NCI-H187 treated with DMSO at 0.1 percent for 48 hours (cell line): Measurements from ENCODE around the gene OLFM1.
"Not testable (repeated sequence)": the region's sequence is repeated elsewhere in the genome, so short reads cannot be mapped to it uniquely, and the experiment has no call there.

ENCODE experiments used
- DNase-seq: peaks from one replicate; lab custom pipeline; 2025; lab: John Stamatoyannopoulos, UW

Gene OLFM1

DNA sequence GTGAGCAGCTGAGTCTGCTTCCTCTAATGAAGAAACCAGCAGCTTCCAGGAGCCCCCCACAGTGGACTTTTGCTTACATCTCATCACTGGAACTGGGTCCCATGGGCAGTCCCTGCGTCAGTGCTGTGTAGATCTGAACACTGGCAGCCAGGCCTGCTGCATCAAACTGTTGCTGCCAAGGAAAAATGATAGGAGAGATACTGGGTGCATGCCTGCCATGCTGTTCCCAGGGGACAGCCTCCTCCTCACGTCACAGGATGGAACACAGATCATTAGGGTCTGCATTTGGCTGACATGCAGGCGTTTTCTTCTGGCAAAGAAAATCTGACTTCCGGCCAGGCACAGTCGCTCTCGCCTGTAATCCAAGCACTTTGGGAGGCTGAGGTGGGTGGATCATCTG lies 67.9 kb downstream of the OLFM1 start:
- no peak for DNase-seq

GRCh38 chr9:135156525-135157510 lies 69.3 kb downstream of the OLFM1 start:
- DNase-seq, result no peak

DNA sequence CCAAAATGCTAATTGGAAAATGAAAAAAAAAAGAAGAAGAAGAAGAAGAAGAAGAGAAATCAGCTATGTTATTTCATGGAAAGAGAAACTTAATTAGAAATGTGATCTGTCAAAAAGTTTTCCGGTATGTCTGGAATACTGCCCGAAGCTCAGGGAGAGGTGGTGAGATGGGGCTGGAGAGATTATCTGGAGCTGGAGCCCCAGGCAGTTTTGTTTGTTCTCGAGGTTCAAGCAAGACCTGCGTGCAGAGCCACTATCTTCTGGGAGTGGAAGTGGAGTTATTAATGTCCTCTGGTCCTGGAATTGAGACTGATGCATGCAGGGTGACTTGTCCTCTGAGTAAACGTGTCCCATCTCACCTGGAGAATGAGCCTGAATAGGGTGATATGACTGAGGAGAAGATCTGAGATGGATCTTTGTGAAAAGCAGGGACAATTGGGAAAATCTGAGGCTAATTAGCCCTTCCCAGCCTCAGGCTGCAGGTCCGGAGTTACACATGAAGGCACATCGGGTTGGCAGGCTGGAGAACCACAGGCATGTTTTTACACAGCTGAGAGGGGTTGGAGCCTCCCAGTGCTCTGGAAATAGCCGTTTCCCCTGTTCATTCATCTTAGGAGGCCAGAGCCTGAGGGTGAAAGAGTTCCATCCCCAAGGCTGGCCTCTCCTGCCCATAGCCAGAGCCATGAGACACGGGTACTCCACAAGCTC lies 70.5 kb downstream of the OLFM1 start:
- no peak for DNase-seq

- no peak for DNase-seq
Observed at GRCh38 chr9:135158564-135158937, 71.1 kb downstream of the OLFM1 start.

DNA sequence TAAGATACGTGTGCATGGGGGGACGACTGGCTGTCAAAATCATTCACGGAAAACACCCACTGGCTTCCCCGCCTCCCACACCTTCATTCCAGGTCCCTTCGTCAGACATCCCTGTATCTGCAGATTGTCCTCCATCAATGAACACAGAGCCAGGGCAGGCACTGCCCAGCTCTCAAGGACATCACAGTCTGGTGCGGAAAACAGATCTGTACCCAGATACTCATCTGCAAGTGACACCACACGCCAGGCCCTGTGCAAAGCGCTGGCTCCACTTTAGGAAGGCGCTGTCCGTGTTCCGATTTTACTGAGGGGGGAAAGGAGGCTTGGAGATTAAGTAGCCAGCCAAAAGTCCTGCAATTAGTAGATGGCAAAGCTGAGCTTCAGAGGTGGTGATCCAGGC lies 72.3 kb downstream of the OLFM1 start:
- no peak for DNase-seq

GRCh38 chr9:135160862-135161261 lies 73.4 kb downstream of the OLFM1 start:
- DNase-seq, result no peak

DNA sequence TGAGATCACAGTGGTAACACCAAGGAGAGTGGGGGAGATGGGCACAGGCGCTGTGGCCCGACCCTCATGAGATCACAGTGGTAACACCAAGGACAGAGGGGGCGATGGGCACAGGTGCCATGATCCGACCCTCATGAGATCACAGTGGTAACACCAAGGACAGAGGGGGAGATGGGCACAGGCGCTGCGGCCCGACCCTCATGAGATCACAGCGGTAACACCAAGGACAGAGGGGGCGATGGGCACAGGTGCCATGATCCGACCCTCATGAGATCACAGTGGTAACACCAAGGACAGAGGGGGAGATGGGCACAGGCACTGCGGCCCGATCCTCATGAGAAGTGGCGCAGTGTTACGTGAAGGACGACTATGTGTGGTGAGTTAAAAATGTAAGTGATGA lies 75.1 kb downstream of the OLFM1 start:
- not testable (repeated sequence) for DNase-seq

DNA sequence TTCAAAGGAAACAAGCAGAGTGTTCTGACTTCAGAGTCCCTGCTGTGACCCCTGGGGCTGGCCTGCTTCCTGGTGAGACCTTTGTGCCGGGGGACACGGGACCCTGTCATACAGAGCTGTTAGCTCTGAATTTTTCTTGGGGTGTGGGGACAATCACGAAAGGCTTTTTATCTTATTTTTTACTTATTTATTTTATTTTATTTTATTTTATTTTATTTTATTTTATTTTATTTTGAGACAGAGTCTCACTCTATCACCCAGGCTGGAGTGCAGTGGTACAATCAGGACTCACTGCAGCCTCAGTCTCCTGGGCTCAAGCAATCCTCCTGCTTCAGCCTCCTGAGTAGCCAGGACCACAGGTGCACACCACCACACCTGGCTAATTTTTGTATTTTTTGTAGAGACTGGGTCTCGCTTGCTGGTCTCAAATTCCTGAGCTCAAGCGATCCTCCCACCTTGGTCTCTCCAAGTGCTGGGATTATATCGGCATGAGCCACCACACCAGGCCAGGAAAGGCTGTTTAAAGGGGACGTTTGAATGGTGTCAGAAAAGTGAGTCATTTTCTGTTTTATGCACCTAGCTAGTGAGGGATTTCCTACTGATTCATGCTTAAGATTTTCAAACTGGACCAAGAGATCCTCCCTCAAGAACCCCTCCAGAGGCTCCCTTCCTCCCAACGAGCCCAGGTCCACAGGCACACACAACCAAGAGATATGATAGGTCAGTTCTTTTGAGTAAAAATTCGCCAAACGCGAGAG lies 75.7 kb downstream of the OLFM1 start:
- DNase-seq, result no peak

DNA sequence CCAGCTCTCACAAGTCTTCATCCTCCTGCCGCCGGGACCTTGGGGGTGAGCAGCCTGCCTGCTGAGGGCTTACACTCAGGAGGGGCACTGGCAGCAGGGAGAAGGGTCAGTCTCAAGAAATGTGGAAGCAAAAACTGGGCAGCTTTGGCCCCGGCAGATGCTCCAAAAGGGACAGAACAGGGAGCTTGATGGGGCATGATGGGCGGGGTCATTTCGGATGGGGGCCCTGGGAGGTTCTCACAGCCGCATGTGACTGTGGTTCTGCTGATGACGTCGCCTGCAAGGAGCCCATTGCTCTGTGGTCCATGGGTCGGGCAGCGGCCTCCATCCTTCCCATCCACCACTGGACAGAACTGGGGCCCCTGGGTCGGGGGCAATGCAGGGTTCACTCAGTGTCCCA lies 76.6 kb downstream of the OLFM1 start:
- DNase-seq, result no peak

DNA sequence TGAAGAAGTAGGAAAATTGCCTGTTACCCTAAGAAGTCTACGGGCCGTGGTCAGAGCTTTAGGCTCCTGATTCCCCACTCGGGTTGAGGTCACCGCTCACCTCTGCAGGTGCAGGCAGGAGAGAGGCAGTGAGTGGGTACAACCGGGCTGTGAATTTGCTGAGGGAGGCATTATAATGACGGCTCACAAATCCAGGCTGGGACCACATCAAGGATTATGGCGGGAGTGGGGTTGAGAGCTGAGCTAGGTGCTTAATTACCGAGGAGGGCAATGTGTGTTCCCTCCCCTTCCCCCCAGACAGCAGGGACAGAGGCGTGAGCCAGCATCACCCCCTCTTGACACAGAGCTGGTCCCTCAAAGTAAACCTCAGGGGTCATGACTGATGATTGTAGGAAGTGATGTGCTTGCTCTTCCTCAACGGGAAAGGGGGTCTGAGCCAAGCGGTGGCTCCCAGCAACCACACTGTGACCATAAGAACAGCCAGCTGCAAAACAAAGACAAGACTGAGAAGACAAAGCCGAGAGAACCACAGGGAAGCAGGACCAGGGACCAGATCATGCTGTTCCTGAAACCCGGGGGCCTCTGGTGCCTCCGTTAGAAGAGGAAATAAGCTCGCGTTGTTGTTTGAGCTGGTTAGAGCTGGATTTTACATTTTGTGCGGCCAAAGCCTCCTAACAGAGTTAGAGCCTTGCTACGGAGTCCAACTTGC lies 77.7 kb downstream of the OLFM1 start:
- no peak for DNase-seq

DNA sequence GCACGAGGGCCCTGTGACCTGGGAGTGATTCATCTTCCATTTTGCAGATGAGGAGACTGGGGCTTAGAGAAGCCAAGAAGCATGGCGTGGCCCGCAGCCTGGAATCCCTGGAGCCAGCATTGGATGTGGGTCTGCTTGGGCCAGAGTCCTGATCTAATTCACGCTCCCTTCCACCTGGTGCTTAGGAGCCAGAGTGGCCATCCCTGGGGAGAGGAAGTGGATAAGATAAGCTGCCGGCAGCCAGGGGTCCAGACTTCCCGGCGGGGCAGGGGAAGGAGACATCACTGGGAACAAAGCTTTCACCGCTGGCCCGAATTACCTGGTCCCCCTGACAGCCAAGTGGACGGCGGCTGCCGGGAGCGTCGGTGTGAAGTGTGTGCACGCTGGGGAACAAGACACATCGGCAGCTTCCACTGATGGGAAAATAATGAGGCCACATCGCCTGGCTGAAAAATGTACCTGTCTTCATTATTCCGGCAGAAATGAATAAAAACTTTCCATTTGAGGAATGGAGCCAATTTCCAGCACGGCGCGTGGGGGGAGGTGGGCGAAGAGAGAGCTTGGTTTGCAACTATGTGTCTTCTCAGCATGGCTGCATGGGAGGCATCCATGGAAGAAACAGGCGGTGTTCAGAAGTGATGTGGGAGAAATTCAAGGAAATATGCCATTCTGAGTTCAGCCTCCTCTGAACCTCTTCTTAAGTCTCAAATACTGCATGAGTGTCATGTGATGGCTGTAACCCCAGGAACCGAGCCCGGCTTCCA lies 78.5 kb downstream of the OLFM1 start:
- DNase-seq, result no peak

- no peak for DNase-seq
Observed at GRCh38 chr9:135166565-135166964, 79.1 kb downstream of the OLFM1 start.

DNA sequence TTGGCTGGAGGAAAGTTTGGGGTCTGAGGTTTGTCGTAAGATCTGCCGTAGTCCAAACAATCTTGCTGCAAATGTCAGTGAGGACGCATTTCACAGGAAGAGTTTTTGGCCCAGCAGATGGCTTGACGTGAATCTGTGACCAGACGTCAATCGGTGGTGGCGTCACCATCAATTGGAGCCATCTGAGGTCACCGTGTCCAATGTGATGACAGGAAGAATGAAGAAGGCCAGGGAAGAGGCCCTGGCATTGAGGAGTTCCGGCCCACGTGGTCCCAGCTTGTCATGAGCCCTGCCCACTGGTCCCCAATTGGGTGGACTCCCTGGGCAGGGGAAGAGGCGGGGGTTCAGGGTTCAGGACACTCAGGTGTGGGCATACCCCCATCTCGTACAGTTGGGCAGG lies 79.9 kb downstream of the OLFM1 start:
- DNase-seq, result no peak

DNA sequence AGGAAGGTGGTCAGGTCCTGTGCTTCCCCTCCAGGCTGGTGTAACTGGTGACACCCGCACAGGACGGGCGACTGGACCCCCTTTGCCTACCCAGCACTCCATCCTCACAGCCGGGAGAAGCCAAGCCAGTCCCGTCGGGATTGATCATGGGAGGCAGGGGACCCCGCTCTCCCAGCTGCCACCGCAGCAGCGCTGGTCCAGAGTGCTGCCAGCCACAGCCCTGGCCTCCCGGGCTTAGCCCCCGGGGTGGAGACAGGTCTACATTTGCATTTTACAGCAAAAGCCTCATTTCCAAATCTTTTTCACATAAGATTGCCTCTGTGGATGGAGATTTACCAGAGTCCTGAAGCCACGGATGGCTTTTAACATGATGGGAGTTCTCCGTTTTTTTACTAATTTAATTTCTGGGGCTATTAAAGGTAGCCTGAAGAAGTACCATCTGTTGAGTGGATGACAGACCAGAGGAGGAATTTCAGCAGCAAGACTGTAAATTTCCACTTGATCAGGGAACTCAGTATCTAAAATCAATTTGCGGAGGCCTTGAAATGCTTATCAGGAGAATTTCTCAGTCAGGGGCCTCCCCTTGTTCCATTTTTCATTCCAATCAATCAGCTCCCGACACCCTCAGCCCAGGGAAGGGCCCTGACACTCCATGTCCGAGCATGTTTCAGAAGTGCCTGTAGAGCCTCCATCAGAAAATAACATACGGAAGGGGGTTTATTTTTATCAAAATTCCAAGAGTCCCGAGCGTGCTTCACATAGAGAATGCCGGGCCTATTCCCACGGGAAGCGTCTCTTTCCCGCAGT lies 80.6 kb downstream of the OLFM1 start:
- DNase-seq, result no peak

DNA sequence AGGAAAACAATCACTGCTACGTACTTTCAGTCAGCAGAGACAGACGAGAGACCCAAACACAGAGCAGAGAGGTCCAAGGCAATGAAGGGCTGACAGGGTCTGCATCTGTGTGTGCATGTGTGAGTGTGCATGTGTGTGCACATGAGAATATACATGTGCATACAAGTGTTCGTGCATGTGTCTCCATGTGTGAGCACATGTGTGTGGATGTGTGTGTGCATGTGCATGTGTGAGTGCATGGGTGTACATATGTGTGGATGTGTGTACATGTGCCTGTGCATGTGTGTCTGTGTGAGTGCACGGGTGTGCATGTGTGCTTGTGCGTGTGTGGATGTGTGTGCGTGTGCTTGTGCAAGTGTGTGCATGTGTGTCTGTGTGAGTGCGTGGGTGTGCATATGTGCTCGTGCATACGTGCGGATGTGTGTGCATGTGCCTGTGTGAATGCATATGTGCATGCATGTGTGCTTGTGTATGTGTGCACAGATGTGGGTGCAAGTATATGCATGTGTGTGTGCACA lies 82.3 kb downstream of the OLFM1 start:
- DNase-seq, result no peak

DNA sequence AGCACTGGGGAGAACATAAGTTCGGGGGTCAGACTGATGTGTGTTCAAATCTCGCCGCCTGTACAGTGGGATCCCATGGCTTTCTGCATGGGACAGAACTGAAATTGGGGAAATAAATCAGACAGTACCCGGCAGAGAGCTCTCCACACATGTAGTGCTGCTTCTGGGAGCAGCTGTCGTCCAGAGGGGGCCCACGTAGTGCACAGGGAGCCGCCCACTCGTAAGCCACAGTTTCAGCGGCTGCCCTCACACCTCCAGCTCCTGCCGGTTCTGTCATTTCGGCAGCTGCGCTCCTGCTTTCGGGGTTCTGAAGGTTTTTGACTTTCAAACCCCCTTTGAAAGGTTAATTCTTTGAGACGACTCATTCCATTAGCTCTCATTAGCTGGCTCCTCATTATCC lies 83.1 kb downstream of the OLFM1 start:
- DNase-seq, result no peak
